Ishikawa (cell line): ENCODE measurements around the gene SDC4.

Source experiments
- CEBPB ChIP-seq: IDR thresholded peaks from 2 replicates; pipeline ENCODE4 v1.6.1; 2012
- CREB1 ChIP-seq: IDR thresholded peaks from 2 replicates; pipeline ENCODE4 v1.6.1; 2012; ENCODE audit warnings: low read depth
- EGR1 ChIP-seq: IDR thresholded peaks from 2 replicates; pipeline ENCODE4 v1.6.1; 2012
- EP300 ChIP-seq: IDR thresholded peaks from 2 replicates; pipeline ENCODE4 v1.6.1; 2012; ENCODE audit warnings: borderline replicate concordance
- FOXM1 ChIP-seq: IDR thresholded peaks from 2 replicates; pipeline ENCODE4 v1.6.1; 2012; ENCODE audit warnings: low read depth, borderline replicate concordance
- NFIC ChIP-seq: IDR thresholded peaks from 2 replicates; pipeline ENCODE4 v1.6.1; 2012
- RAD21 ChIP-seq: IDR thresholded peaks from 2 replicates; pipeline ENCODE4 v1.6.1; 2012; ENCODE audit warnings: low read depth
- TAF1 ChIP-seq: IDR thresholded peaks from 2 replicates; pipeline ENCODE4 v1.6.1; 2012; ENCODE audit warnings: low read depth, mild to moderate bottlenecking
- TCF12 ChIP-seq: IDR thresholded peaks from 2 replicates; pipeline ENCODE4 v1.6.1; 2012; ENCODE audit warnings: low read depth
- TEAD4 ChIP-seq: IDR thresholded peaks from 2 replicates; pipeline ENCODE4 v1.6.1; 2012
- YY1 ChIP-seq: IDR thresholded peaks from 2 replicates; pipeline ENCODE4 v1.6.1; 2012; ENCODE audit warnings: low read depth
- ZBTB7A ChIP-seq: IDR thresholded peaks from 2 replicates; pipeline ENCODE4 v1.6.1; 2012; ENCODE audit warnings: low read depth
- TF ChIP-seq, protein P1 (sequence below): IDR thresholded peaks from 2 replicates; pipeline ENCODE4 v1.6.1; 2012; ENCODE audit warnings: low read depth, mild to moderate bottlenecking
- TF ChIP-seq, protein P2 (sequence below): IDR thresholded peaks from 2 replicates; pipeline ENCODE4 v1.6.1; 2012
- TF ChIP-seq, protein P3 (sequence below): IDR thresholded peaks from 2 replicates; pipeline ENCODE4 v1.6.1; 2012

The SDC4 gene

DNA sequence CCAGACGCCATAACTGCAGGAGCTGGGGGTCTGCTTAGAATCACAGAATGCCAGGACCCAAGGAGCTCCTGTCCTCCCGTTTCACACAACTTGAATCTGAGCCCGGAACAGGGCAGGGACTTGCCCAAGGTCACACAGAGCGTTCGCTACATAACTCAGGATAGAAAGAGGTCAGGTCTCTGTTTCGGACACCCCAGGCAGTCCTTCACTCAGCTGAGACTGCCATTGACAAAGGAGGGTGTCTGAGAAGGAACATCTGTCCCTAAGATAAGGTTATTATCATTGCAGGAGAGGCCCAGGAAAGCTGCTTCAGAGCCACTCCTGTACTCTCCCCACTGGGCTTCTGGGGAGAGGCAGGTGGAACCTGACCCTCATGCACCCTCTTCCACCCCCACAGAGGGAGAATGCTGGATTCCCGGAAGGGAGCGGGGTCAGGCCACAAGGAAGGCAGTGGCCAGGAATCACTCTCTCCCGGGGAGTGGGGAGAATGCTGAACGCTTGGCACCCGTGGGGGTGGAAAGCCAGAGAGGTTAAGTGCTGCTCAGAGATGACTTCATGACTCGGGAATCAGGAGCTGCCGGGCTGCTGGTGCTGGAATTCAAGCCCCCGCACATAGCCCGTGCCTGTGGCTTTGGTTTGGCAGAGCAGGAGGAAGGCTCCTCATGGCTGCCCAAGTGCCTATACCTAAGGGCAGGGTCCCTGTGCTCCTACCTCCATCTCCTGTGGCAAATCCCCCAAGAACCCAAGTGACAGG lies 10.7 kb downstream of the SDC4 start:
- no peak for TF ChIP-seq CEBPB
- TF ChIP-seq YY1 = no peak
- TF ChIP-seq RAD21 = no peak
- TF ChIP-seq TAF1 = no peak
- TF ChIP-seq TCF12 = peak; percentile 53; the same call in 1 of the 2 replicates
- TF ChIP-seq EP300 = peak; percentile 50; the same call in 1 of the 2 replicates
- TF ChIP-seq ZBTB7A = no peak
- peak; percentile 52; the same call in 1 of the 2 replicates for TF ChIP-seq NFIC
- no peak for TF ChIP-seq CREB1
- no peak for TF ChIP-seq FOXM1
- TF ChIP-seq TEAD4 = peak; percentile 84
- TF ChIP-seq, protein P1, sequence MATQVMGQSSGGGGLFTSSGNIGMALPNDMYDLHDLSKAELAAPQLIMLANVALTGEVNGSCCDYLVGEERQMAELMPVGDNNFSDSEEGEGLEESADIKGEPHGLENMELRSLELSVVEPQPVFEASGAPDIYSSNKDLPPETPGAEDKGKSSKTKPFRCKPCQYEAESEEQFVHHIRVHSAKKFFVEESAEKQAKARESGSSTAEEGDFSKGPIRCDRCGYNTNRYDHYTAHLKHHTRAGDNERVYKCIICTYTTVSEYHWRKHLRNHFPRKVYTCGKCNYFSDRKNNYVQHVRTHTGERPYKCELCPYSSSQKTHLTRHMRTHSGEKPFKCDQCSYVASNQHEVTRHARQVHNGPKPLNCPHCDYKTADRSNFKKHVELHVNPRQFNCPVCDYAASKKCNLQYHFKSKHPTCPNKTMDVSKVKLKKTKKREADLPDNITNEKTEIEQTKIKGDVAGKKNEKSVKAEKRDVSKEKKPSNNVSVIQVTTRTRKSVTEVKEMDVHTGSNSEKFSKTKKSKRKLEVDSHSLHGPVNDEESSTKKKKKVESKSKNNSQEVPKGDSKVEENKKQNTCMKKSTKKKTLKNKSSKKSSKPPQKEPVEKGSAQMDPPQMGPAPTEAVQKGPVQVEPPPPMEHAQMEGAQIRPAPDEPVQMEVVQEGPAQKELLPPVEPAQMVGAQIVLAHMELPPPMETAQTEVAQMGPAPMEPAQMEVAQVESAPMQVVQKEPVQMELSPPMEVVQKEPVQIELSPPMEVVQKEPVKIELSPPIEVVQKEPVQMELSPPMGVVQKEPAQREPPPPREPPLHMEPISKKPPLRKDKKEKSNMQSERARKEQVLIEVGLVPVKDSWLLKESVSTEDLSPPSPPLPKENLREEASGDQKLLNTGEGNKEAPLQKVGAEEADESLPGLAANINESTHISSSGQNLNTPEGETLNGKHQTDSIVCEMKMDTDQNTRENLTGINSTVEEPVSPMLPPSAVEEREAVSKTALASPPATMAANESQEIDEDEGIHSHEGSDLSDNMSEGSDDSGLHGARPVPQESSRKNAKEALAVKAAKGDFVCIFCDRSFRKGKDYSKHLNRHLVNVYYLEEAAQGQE = no peak
- TF ChIP-seq, protein P2, sequence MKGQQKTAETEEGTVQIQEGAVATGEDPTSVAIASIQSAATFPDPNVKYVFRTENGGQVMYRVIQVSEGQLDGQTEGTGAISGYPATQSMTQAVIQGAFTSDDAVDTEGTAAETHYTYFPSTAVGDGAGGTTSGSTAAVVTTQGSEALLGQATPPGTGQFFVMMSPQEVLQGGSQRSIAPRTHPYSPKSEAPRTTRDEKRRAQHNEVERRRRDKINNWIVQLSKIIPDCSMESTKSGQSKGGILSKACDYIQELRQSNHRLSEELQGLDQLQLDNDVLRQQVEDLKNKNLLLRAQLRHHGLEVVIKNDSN = no peak
- TF ChIP-seq, protein P3, sequence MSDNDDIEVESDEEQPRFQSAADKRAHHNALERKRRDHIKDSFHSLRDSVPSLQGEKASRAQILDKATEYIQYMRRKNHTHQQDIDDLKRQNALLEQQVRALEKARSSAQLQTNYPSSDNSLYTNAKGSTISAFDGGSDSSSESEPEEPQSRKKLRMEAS = no peak
- peak; percentile 62; the same call in 1 of the 2 replicates for TF ChIP-seq EGR1

DNA sequence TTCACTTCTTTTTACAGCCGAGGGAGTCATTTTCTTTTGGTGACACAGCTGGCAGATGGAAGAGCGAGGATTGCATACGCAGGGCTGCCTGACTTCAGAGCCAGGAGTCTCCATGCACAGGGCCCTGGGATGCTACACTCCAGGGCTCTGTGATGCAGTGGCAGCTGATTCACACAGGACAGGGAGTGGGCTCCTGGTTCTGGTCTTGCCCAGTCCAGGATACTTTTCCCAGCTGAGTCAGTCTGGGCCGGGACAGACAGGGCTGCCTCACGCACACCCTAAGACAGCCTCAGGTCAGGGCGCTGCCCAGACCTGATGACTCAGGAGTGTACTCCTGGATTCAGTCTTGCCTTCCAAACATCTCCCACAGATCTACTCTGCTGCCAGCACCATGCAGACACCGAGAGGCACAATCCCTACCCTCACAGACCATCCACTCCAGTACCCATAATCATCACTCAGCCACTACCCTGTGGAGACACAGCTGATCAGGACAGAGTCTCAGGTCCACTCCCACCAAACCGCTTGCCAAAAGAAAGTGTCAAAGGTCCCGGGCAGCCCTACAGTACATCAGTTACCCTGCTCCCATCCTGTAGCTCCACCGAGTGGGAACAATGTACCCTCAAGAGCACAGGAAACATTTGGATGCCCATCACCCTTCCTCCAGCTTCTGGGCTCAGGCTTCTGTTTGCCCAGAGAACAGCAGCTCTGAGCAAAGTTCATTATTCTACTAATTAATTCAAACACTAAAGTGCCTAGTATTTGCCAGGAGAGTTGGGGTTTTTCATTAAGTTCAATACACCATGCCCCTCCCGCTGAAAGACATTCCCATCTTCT lies 11.5 kb downstream of the SDC4 start:
- TF ChIP-seq CREB1 = no peak
- no peak for TF ChIP-seq RAD21
- TF ChIP-seq NFIC = no peak
- no peak for TF ChIP-seq CEBPB
- TF ChIP-seq TEAD4 = no peak
- TF ChIP-seq, protein P2 = no peak
- TF ChIP-seq EGR1 = no peak
- no peak for TF ChIP-seq YY1
- TF ChIP-seq FOXM1 = no peak
- no peak for TF ChIP-seq TAF1
- TF ChIP-seq, protein P3 = no peak
- no peak for TF ChIP-seq TCF12
- TF ChIP-seq, protein P1 = no peak
- no peak for TF ChIP-seq ZBTB7A
- TF ChIP-seq EP300 = no peak

DNA sequence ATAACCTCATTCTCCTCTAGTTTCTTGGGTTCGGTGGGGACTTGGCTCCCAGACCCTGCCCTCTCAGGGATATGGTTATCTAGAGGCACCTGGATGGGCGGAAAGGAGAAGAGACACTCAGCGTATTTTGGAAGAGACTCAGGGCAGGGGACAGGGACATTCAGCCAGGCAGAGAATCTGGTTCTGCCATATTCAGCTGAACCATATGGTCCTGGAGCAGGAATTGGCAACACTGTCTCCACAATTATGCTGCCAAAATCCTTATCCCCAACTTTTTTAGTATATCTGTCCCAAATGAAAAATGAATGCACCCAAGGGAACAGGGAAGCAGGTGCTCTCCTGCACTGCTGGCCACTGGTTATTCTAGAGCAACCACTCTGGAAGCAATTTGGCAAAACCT lies 17.7 kb downstream of the SDC4 start:
- TF ChIP-seq, protein P2 = no peak
- TF ChIP-seq NFIC = no peak

DNA sequence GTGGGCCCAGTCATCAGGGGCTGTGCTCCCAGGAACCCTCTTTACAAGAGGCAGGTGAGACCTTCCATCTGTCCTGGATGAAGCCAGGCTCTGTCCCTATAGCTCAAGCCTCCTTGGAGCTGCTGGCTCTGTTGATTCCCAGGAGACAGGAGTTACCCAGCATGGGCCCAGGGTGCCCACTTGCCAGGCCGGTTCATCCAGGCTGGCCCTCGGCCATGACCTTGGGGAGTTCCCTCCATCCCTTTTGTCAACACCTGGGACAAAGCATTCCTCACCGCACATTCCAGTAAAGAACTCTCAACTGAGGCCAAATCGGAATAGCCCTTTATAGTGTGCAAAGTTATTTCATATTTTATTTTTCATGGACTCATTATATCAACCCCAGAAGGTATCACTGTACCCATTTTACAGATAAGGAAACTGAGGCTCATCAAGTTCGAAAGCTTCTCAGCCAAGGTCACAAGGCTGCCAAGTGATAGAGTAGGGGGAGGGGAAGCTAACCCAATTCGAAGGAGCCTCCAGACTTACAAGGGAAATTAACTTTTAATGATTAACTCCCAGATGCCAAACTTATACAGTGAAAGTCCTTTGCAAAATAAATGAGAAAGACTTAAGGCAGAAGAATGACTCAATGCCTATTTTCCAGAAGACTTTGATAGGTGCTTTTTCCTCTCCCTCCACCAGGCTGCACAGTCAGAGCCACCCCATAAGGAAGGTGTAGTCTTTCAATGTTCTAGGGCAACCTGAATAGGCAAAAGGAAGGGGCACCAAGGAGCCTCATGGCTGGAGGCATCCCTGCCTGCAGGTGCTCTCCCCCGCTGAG lies 18.5 kb downstream of the SDC4 start:
- TF ChIP-seq NFIC (peak; percentile 44; the same call in 1 of the 2 replicates), TAF1 (no peak)
